AG09309 (cell line): ENCODE measurements around the gene WWC2.

Experiments used
- DNase-seq: peaks from one replicate; pipeline ENCODE4 v3.0.0-alpha.2; 2010; ENCODE audit warnings: low read depth
- H3K4me3 ChIP-seq: 2 replicates; pipeline ENCODE4 v1.5.1; 2011; ENCODE audit warnings: mild to moderate bottlenecking, low read depth, low read length, moderate library complexity; ENCODE audit not compliant: control insufficient read depth
- TF ChIP-seq, protein P1 (sequence below): IDR thresholded peaks from 2 replicates; pipeline ENCODE4 v1.5.1; 2011; ENCODE audit warnings: mild to moderate bottlenecking, low read depth, low read length, inconsistent platforms; ENCODE audit not compliant: insufficient read depth, control insufficient read depth; ENCODE audit errors: missing control alignments

WWC2 gene

GRCh38 chr4:183072176-183072575, 26.9 kb upstream of the WWC2 start:
- no peak overlapping the region for H3K4me3 ChIP-seq
- DNase-seq: no peak
- TF ChIP-seq, protein P1, sequence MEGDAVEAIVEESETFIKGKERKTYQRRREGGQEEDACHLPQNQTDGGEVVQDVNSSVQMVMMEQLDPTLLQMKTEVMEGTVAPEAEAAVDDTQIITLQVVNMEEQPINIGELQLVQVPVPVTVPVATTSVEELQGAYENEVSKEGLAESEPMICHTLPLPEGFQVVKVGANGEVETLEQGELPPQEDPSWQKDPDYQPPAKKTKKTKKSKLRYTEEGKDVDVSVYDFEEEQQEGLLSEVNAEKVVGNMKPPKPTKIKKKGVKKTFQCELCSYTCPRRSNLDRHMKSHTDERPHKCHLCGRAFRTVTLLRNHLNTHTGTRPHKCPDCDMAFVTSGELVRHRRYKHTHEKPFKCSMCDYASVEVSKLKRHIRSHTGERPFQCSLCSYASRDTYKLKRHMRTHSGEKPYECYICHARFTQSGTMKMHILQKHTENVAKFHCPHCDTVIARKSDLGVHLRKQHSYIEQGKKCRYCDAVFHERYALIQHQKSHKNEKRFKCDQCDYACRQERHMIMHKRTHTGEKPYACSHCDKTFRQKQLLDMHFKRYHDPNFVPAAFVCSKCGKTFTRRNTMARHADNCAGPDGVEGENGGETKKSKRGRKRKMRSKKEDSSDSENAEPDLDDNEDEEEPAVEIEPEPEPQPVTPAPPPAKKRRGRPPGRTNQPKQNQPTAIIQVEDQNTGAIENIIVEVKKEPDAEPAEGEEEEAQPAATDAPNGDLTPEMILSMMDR: no peak

- TF ChIP-seq, protein P1: no peak
- H3K4me3 ChIP-seq: no peak overlapping the region
- no peak for DNase-seq
Observed at GRCh38 chr4:183073838-183074145, 25.3 kb upstream of the WWC2 start.

DNA sequence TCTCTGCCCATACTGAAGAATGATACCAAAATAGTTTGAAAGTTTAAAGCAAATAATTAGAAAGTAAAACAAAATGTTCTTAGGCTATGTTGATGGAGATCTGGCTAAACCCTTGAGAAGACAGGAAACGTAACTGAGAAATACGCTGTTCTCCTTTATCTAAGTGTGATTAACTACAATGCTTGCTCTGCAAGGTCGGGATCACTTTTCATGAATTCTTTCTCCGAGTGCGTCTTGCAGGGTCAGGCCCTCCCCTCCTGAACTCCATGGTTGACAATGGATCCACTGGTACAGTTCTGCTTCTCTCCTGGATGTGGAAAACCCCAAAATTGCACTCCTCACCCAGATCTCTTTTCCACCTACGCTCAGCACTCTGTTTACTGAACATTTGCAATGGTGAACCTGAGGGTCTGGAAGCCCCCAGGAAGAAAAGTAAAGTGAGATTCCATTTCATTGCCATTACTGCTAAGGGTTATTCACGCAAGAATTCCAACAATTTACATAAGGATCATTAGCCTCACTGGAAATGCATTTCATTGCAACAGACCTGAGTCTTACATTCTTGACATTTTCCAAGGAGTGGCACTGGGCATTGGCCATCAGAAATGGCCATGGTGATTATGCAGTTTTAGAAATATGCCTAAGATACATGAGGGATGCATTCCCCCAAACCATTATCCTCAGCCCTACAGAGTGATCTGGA, 24.6 kb upstream of the WWC2 start:
- no peak for DNase-seq
- TF ChIP-seq, protein P1: no peak
- no peak overlapping the region for H3K4me3 ChIP-seq

DNA sequence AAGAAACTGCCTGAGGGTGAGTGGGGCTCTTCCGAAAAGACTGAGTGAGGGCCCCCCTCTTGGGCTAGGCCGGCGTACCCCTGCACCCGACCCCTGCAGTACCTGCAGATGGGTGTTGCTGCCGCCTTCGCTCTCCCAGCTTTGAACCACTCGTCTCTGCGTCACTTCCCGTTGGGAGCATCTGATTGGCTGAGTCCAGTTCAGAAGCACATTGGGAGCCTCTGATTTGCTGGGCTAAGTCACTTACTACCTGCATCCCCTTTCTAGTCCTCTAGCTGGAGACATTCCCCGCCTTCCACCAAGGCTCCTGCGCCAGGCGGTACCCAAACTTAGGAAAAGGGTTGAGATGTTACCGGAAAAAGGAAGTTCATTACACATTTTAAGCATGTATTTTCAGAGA, 20.4 kb upstream of the WWC2 start:
- H3K4me3 ChIP-seq: no peak overlapping the region
- TF ChIP-seq, protein P1: no peak
- DNase-seq: no peak

GRCh38 chr4:183080372-183081115, 18.5 kb upstream of the WWC2 start:
- no peak for DNase-seq
- H3K4me3 ChIP-seq: no peak overlapping the region
- TF ChIP-seq, protein P1: no peak

GRCh38 chr4:183081116-183081469, 18.0 kb upstream of the WWC2 start:
- no peak overlapping the region for H3K4me3 ChIP-seq
- DNase-seq: no peak
- TF ChIP-seq, protein P1: no peak
